Right lobe of liver (tissue), 6 donors: ENCODE results near the gene NR1D1. TPM values are rescaled to one million over a fixed set of nuclear protein-coding genes. Genes with fewer than 3 reads are reported as not detected.

Source experiments
- ATAC-seq, 4 donors: fragments of 200-7000 bp; cut with Tn5 transposase; one replicate each; pipeline ENCODE4 v1.9.1; 2020; ENCODE audit warnings: mild to moderate bottlenecking in 4 of 4, moderate library complexity in 4 of 4
- DNase-seq, 3 donors: peaks; one replicate each; pipeline ENCODE4 v3.0.0-alpha.2; 2020
- H3K27ac ChIP-seq, 3 donors: fragments of 200-600 bp; one replicate each; pipeline ENCODE4 v1.8.0; 2022
- H3K27me3 ChIP-seq, 2 donors: fragments of 200-600 bp; one replicate each; pipeline ENCODE4 v1.8.0; 2022
- H3K36me3 ChIP-seq, 4 donors: fragments of 200-600 bp; sonication (generic) in 1 of 4; one replicate each; pipeline versions ENCODE4 v1.5.1 to v1.8.0; 2017 to 2022; ENCODE audit warnings: control low read depth in 1 of 4
- H3K4me1 ChIP-seq, 4 donors: fragments of 200-600 bp; sonication (generic) in 1 of 4; one replicate each; pipeline versions ENCODE4 v1.5.1 to v1.8.0; 2017 to 2022; ENCODE audit warnings: control low read depth in 1 of 4
- H3K4me3 ChIP-seq, 3 donors: fragments of 200-600 bp; one replicate each; pipeline ENCODE4 v1.8.0; 2022
- H3K9me3 ChIP-seq, 4 donors: fragments of 200-600 bp; sonication (generic) in 1 of 4; one replicate each; pipeline versions ENCODE4 v1.5.1 to v1.8.0; 2017 to 2022; ENCODE audit warnings: control low read depth in 1 of 4
- CTCF ChIP-seq, 4 donors: fragments of 200-600 bp in 3 of 4; fragments of 450-650 bp in 1 of 4; IDR thresholded peaks; one replicate each; pipeline versions ENCODE4 v1.5.1 to v1.8.0; 2016 to 2022; ENCODE audit warnings: antibody characterized with exemption in 4 of 4, mild to moderate bottlenecking in 2 of 4
- POLR2A ChIP-seq: fragments of 450-650 bp; IDR thresholded peaks from one replicate; pipeline ENCODE4 v1.6.1; 2017; ENCODE audit warnings: antibody characterized with exemption, mild to moderate bottlenecking
- WGBS: methylation state at CpG from one replicate; pipeline ENCODE4 v1.1.6; 2018; ENCODE audit warnings: low coverage, low lambda C conversion rate; ENCODE audit not compliant: insufficient coverage; ENCODE audit errors: missing lambda C conversion rate; 5-methylcytosine and 5-hydroxymethylcytosine counted together
- intact Hi-C, 2 donors: fragments of 100-400 bp; cut with DNase I; formaldehyde crosslinking; loops; one replicate each; pipeline versions ENCODE4 v1.11.2 to v1.14.1; 2022
- total RNA-seq, 6 experiments: library from RNA; depleted of rRNA in 2 of 6; stranded (reverse); fragments of >200 nt in 2 of 6; fragmentation: NEBNext Ultra II Directional in 3 of 6; extraction: Animal tissue kit (Norgen Biotek cat#: 25700) in 3 of 6; gene quantifications; one replicate each; pipeline versions ENCODE4 v1.1.0 to v1.2.4, GENCODE V29; 2016 to 2023
- donor health status: DM: no; HTN: yes; CAD: no.
- donor health status: DM: no; HTN: no; CAD: no.
- donor health status: DM: no; HTN: no; CAD: no.
- donor health status: DM: no; HTN: yes; CAD: no.
- donor health status: DM: no; HTN: yes; CAD: no.

The NR1D1 gene
- total RNA-seq, 6 experiments from 2014 or later: 6.9 to 29.8 (median 16.0) TPM

- ATAC-seq (peak in 2 of 4 donors; percentile 4 to 10), DNase-seq (no peak)
- peaks cover 0 to 30% (median 11%) of the 10 kb centered on the region in 4 donors for H3K36me3 ChIP-seq
- under 1% methylated on average over 9 of the region's 9 CpGs for WGBS
- TF ChIP-seq POLR2A (no peak), CTCF (IDR thresholded peaks at IDR 0.05) (no peak)
- no peaks in the 10 kb centered on the region for H3K9me3 ChIP-seq
- peak overlapping the region; percentile 97 to 98 (median 98) for H3K4me3 ChIP-seq
- peak overlapping the region in 1 of 3 donors; percentile 96 for H3K27ac ChIP-seq
- intact Hi-C loops: no loop called here
- H3K27me3 ChIP-seq: no peaks in the 10 kb centered on the region
- peaks cover 0 to 19% (median 10%) of the 10 kb centered on the region in 4 donors for H3K4me1 ChIP-seq
These were observed 24.1 kb upstream of the NR1D1 start for GRCh38 chr17:40124279-40125141.

DNA sequence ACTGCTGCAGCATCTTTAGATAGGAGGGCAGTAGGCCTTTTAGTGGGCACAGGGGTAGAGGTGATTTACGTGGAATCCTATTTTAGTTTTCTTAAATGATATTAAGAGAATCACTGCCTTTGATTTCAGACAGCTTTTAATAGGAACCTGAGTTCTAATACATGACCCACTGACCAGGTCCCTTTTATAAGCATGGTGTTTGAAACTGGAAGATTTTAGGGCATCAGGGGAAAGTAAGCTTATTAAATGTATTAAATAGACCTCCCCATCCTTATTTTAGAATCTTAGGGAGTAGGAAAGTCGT, 23.4 kb upstream of the NR1D1 start:
- DNase-seq (no peak), ATAC-seq (no peak)
- Histone ChIP-seq H3K36me3 (peaks cover 0 to 22% (median 8%) of the 10 kb centered on the region in 4 donors), H3K27me3 (no peaks in the 10 kb centered on the region), H3K27ac (peak overlapping the region; percentile 91 to 97 (median 96)), H3K4me3 (peak overlapping the region; percentile 97 to 98 (median 98)), H3K9me3 (no peaks in the 10 kb centered on the region), H3K4me1 (peaks cover 0 to 19% (median 10%) of the 10 kb centered on the region in 4 donors)
- 0% methylated on average over 2 of the region's 2 CpGs for WGBS
- no peak for TF ChIP-seq CTCF (IDR thresholded peaks at IDR 0.05)
- no peak for TF ChIP-seq POLR2A
- intact Hi-C loops: no loop called here

DNA sequence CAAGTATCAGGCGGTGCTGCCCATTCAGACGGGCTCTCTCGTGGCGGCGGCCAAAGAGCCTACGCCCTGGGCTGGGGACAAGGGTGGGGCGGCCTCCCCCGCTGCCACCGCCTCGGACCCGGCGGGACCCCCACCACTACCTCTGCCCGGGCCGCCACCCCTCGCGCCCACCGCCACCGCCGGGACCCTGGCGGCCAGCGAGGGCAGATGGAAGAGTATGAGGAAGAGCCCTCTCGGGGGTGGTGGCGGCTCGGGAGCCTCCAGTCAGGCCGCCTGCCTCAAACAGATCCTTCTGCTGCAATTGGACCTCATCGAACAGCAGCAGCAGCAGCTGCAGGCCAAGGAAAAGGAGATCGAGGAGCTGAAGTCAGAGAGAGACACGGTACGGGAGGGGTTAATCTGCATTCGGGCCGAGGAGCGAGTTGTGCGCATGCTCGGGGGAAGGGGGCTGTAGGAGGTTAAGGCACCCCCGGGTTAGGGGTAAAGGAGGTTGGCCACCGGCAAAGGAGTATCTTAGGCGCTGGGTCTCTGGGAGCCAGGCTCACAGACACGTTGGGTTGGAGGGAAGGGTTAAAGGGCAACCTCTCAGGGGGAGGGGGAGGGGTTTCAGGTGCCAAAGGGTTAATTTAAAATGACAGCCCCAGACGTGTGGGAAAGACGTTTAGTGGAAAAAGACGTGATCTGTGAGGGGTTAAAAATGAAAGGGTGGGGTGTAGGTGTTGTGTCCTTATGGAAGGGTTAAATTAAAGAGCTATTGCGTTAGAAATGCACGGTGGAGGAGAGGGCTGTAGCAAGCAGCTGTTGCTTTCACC, 22.8 kb upstream of the NR1D1 start:
- under 1% methylated on average over 40 of the region's 43 CpGs for WGBS

More for the DNA sequence above, 22.8 kb upstream of the NR1D1 start:
- peaks cover 0 to 17% (median 7%) of the 10 kb centered on the region in 4 donors for H3K36me3 ChIP-seq
- intact Hi-C loops: no loop called here
- H3K27me3 ChIP-seq: no peaks in the 10 kb centered on the region
- DNase-seq (peak in 2 of 3 donors; percentile 49 to 67), ATAC-seq (peak; percentile 25 to 31 (median 28))
- no peaks in the 10 kb centered on the region for H3K9me3 ChIP-seq
- H3K4me3 ChIP-seq: peak overlapping the region; percentile 97 to 98 (median 98)
- TF ChIP-seq CTCF (IDR thresholded peaks at IDR 0.05) (no peak), POLR2A (peak; percentile 16)
- H3K27ac ChIP-seq: peak overlapping the region; percentile 91 to 97 (median 96)
- peaks cover 0 to 19% (median 10%) of the 10 kb centered on the region in 4 donors for H3K4me1 ChIP-seq
